HFFc6 (cell line): ENCODE measurements around the gene CEL. TPM values are rescaled to one million over a fixed set of nuclear protein-coding genes. Genes with fewer than 3 reads are reported as not detected.
A peak's percentile ranks its signal among the peaks of the same experiment; 100 is the strongest.

Experiments used
- DNase-seq: peaks from one replicate; pipeline ENCODE4 v3.0.0-alpha.2; 2018
- H3K27ac Mint-ChIP-seq: 2 replicates; pipeline ENCODE4 v1.8.0; 2020; ENCODE audit warnings: mild to moderate bottlenecking, mixed read lengths
- H3K27me3 Mint-ChIP-seq: 2 replicates; pipeline ENCODE4 v1.8.0; 2021; ENCODE audit warnings: mild to moderate bottlenecking, moderate library complexity, mixed read lengths; ENCODE audit not compliant: insufficient read depth
- H3K36me3 Mint-ChIP-seq: 2 replicates; pipeline ENCODE4 v1.8.0; 2021; ENCODE audit warnings: low read depth, mixed read lengths
- H3K4me1 Mint-ChIP-seq: 2 replicates; pipeline ENCODE4 v1.8.0; 2020; ENCODE audit warnings: low read depth, mixed read lengths
- H3K4me3 Mint-ChIP-seq: 2 replicates; pipeline ENCODE4 v1.8.0; 2020; ENCODE audit warnings: mild to moderate bottlenecking, moderate library complexity, mixed read lengths
- H3K9me3 Mint-ChIP-seq: 2 replicates; pipeline ENCODE4 v1.8.0; 2020; ENCODE audit warnings: mild to moderate bottlenecking, mixed read lengths
- total RNA-seq, 6 experiments: library from RNA; stranded (reverse); fragmentation: NEBNext Ultra II Directional; extraction: Animal tissue kit (Norgen Biotek cat#: 25700); gene quantifications; 2 replicates in 1 of 6; 3 replicates in 5 of 6; pipeline ENCODE4 v1.2.3, GENCODE V29; 2021
- TF ChIP-seq, protein P1 (sequence below): fragments of 200-600 bp; sonication (generic); IDR thresholded peaks from 2 replicates; pipeline ENCODE4 v1.5.0; 2021; ENCODE audit warnings: antibody characterized with exemption, mild to moderate bottlenecking

The CEL gene
- total RNA-seq, 6 experiments from 2014 or later: 0.25 to 0.60 (median 0.43) TPM

DNA sequence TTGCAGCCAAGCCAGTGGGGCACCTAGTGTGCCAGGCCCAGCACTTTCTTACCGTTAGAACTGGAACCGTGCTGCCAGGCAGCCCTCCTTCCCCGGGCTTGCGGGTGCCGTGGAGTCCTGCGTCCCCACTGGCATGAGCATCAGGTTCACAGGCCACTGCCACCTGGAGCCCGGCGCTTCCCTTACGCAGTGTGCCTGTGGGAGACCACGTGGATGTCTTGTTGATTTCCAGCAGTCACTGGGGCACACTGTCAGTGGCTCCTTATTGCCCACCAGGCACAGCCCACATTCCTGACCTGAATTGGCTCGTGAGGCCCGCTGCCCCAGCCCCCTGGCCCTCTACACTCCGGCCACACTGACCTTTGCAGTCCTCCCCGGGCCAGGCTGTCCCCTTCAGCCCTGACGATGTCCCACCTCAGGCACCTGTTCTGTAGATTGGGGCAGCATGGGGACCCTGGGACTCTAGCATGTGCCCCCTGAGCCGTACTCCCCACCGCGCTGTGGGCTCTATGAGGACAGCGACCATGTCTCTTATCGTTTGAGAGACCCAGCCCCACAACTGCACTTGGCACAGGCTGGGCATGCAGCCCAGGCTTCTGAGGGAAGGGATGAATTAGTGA lies 10.4 kb upstream of the CEL start:
- peaks cover 17% of the 10 kb centered on the region for H3K4me1 Mint-ChIP-seq
- DNase-seq: no peak
- no peak overlapping the region for H3K4me3 Mint-ChIP-seq
- no peaks in the 10 kb centered on the region for H3K9me3 Mint-ChIP-seq
- TF ChIP-seq, protein P1, sequence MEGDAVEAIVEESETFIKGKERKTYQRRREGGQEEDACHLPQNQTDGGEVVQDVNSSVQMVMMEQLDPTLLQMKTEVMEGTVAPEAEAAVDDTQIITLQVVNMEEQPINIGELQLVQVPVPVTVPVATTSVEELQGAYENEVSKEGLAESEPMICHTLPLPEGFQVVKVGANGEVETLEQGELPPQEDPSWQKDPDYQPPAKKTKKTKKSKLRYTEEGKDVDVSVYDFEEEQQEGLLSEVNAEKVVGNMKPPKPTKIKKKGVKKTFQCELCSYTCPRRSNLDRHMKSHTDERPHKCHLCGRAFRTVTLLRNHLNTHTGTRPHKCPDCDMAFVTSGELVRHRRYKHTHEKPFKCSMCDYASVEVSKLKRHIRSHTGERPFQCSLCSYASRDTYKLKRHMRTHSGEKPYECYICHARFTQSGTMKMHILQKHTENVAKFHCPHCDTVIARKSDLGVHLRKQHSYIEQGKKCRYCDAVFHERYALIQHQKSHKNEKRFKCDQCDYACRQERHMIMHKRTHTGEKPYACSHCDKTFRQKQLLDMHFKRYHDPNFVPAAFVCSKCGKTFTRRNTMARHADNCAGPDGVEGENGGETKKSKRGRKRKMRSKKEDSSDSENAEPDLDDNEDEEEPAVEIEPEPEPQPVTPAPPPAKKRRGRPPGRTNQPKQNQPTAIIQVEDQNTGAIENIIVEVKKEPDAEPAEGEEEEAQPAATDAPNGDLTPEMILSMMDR: no peak
- H3K27ac Mint-ChIP-seq: no peak overlapping the region
- no peaks in the 10 kb centered on the region; the same call in 1 of the 2 replicates for H3K27me3 Mint-ChIP-seq
- peaks cover 16% of the 10 kb centered on the region for H3K36me3 Mint-ChIP-seq

DNA sequence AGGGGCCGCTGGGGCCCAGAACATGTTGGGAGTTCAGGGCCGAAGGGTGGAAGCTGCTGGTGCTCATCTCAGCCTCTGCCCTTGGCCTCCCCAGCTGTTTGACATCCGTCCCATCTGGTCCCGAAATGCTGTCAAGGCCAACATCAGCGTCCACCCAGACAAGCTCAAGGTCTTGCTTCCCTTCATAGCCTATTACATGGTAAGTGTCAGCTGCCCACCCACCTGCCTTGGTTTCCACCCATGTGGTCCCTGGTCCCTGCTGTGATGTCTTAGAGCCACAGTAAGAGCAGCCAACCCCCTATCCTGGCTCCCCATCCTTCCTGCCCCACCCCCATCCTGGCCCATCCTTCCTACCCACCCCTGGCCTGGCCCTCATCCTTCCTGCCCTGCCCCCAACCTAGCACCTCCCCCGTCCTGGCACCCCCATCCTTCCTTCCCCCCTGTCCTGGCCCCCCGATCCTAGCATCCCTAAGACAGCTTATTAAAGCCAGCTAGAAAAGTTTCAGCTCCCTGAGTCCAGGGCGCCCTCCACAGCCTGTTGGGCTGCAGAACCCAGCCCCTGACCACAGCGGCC lies 9.7 kb upstream of the CEL start:
- peaks cover 16% of the 10 kb centered on the region for H3K36me3 Mint-ChIP-seq
- H3K4me1 Mint-ChIP-seq: peaks cover 17% of the 10 kb centered on the region
- H3K27me3 Mint-ChIP-seq: no peaks in the 10 kb centered on the region; the same call in 1 of the 2 replicates
- H3K9me3 Mint-ChIP-seq: no peaks in the 10 kb centered on the region
- DNase-seq: no peak
- H3K4me3 Mint-ChIP-seq: no peak overlapping the region
- no peak overlapping the region for H3K27ac Mint-ChIP-seq
- TF ChIP-seq, protein P1: no peak

DNA sequence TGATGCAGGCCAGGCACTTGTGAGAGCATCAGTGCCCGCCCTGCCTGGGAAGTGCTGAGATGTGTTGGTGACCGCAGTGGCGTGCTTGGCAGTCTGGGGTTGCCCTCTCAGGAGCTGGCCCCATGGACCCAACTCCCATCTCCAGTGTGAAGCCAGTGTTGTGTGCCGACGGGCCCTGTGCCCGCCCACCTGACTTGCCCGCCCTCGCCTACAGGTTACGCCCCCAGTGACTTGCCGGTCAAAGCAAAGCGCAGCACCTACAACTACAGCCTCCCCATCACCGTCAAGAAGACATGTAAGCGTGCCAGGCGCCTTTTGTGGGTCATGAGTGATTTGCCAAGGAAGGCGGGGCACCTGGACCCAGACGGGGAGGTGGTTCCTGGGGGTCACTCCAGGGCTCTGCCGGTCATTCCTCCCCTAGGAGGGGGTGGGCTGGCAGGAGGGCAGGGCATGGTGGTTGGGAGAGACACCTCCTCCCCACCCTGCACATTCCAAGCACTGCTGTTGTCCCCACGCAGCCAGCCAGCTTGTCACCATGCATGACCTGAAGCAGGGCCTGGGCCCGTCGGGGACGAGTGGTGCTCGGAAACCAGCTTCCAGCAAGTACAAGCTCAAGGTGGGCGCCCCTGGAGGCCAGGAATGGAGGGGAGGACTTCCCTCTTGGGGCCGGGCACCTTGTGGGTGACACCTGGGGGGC lies 7.4 kb upstream of the CEL start:
- Mint-ChIP-seq H3K4me1 (peaks cover 17% of the 10 kb centered on the region), H3K9me3 (no peaks in the 10 kb centered on the region), H3K27me3 (no peaks in the 10 kb centered on the region; the same call in 1 of the 2 replicates), H3K36me3 (peaks cover 22% of the 10 kb centered on the region), H3K27ac (peak overlapping the region; percentile 75), H3K4me3 (peak overlapping the region; percentile 42; the same call in 1 of the 2 replicates)
- TF ChIP-seq, protein P1: no peak
- DNase-seq: no peak

DNA sequence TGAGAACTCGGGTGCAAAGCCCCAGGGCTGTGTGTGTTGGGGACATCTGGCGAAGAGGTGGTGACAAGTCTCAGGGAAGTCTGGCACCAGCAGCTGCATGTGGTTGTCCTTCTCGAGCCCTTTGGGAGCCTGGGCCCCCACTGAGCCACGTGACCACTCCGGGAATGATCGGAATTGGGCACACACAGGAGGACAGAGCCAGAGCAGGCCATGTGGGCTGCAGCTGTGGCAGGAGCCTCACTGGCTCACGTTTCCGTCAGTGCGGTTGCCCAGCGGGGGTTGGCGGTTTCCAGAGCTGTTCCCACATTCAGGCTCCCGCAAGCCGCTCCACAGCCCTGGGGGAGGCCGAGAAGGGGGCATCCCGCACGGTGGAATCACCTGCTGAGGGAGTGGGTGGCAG lies 6.8 kb upstream of the CEL start:
- TF ChIP-seq, protein P1: no peak
- no peaks in the 10 kb centered on the region; the same call in 1 of the 2 replicates for H3K27me3 Mint-ChIP-seq
- H3K4me1 Mint-ChIP-seq: peaks cover 17% of the 10 kb centered on the region
- peak overlapping the region; percentile 42; the same call in 1 of the 2 replicates for H3K4me3 Mint-ChIP-seq
- no peaks in the 10 kb centered on the region for H3K9me3 Mint-ChIP-seq
- H3K27ac Mint-ChIP-seq: peak overlapping the region; percentile 75
- peaks cover 22% of the 10 kb centered on the region for H3K36me3 Mint-ChIP-seq
- DNase-seq: peak; percentile 81

DNA sequence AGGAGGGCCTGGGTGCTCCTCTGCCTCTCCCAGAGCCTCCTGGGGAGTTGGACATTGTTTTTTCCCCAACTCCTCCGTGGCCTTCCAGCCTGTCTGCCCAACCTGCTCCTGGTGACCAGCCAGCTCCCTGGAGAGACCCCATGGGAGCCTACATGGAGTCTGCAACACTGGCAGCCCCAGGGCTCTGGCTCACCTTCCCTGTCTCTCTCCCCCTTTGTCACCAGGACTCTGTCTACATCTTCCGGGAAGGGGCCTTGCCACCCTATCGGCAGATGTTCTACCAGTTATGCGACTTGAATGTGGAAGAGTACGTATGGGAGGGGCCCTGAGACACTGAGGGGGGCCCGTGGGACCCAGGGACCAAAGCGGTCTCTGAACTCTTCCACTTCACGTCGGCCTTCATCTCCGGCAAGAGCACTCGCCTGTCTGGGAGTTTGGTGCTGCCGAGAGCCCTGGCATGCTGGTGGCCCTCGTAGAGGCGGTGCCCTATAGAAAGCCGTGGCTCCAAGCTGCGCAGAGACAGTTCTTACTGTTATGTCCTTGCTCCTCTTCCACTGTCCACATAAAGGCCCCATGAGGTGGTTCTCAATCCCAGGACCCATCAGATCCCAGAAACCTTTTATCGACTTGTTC lies 5.9 kb upstream of the CEL start:
- Mint-ChIP-seq H3K27me3 (no peaks in the 10 kb centered on the region; the same call in 1 of the 2 replicates), H3K36me3 (peaks cover 18% of the 10 kb centered on the region), H3K27ac (no peak overlapping the region), H3K9me3 (no peaks in the 10 kb centered on the region), H3K4me1 (peaks cover 22% of the 10 kb centered on the region), H3K4me3 (no peak overlapping the region)
- TF ChIP-seq, protein P1: no peak
- DNase-seq: no peak
